WERI-Rb-1 (cell line): ENCODE data around the gene MAL.
"Not testable (repeated sequence)": the region's sequence is repeated elsewhere in the genome, so short reads cannot be mapped to it uniquely, and the experiment has no call there.

Experiments
- DNase-seq: peaks from one replicate; pipeline ENCODE4 v3.0.0-alpha.2; 2020
- H3K27ac ChIP-seq: fragments of 250-450 bp; sonication (Bioruptor Pico); 2 replicates; pipeline ENCODE4 v1.5.1; 2020; ENCODE audit warnings: mild to moderate bottlenecking, moderate library complexity
- H3K27me3 ChIP-seq: fragments of 250-450 bp; sonication (Bioruptor Pico); 2 replicates; pipeline ENCODE4 v1.5.1; 2021; ENCODE audit warnings: mild to moderate bottlenecking, low read depth, moderate library complexity; ENCODE audit not compliant: insufficient read depth, severe bottlenecking
- H3K36me3 ChIP-seq: fragments of 250-450 bp; sonication (Bioruptor Pico); 2 replicates; pipeline ENCODE4 v1.5.1; 2020; ENCODE audit warnings: mild to moderate bottlenecking, moderate library complexity
- H3K4me3 ChIP-seq: 2 replicates; pipeline ENCODE4 v1.5.1; 2011; ENCODE audit warnings: low read depth, mild to moderate bottlenecking, control low read depth, low read length
- H3K9me3 ChIP-seq: fragments of 250-450 bp; sonication (Bioruptor Pico); 2 replicates; pipeline ENCODE4 v1.5.1; 2021; ENCODE audit warnings: mild to moderate bottlenecking, moderate library complexity; ENCODE audit not compliant: severe bottlenecking
- TF ChIP-seq, protein P1 (sequence below): IDR thresholded peaks from 2 replicates; pipeline ENCODE4 v1.5.1; 2011; ENCODE audit warnings: low read depth, mild to moderate bottlenecking, control low read depth, inconsistent platforms, low read length

Gene MAL

GRCh38 chr2:95091885-95092555 is 66.5 kb downstream of the MAL start:
- Histone ChIP-seq H3K27me3 (no peaks in the 10 kb centered on the region), H3K4me3 (no peak overlapping the region), H3K36me3 (peaks cover 41% of the 10 kb centered on the region), H3K9me3 (no peaks in the 10 kb centered on the region), H3K27ac (no peak overlapping the region)
- TF ChIP-seq, protein P1, sequence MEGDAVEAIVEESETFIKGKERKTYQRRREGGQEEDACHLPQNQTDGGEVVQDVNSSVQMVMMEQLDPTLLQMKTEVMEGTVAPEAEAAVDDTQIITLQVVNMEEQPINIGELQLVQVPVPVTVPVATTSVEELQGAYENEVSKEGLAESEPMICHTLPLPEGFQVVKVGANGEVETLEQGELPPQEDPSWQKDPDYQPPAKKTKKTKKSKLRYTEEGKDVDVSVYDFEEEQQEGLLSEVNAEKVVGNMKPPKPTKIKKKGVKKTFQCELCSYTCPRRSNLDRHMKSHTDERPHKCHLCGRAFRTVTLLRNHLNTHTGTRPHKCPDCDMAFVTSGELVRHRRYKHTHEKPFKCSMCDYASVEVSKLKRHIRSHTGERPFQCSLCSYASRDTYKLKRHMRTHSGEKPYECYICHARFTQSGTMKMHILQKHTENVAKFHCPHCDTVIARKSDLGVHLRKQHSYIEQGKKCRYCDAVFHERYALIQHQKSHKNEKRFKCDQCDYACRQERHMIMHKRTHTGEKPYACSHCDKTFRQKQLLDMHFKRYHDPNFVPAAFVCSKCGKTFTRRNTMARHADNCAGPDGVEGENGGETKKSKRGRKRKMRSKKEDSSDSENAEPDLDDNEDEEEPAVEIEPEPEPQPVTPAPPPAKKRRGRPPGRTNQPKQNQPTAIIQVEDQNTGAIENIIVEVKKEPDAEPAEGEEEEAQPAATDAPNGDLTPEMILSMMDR: no peak
- DNase-seq: no peak

DNA sequence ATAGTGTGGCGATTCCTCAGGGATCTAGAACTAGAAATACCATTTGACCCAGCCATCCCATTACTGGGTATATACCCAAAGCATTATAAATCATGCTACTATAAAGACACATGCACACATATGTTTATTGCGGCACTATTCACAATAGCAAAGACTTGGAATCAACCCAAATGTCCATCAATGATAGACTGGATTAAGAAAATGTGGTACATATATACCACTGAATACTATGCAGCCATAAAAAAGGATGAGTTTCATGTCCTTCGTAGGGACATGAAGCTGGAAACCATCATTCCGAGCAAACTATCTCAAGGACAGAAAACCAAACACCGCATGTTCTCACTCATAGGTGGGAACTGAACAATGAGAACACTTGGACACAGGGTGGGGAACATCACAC is 72.8 kb downstream of the MAL start:
- not testable (repeated sequence) for H3K9me3 ChIP-seq, DNase-seq, H3K4me3 ChIP-seq, H3K27me3 ChIP-seq, H3K27ac ChIP-seq
- peaks cover 36% of the 10 kb centered on the region for H3K36me3 ChIP-seq

- no peak overlapping the region for H3K4me3 ChIP-seq
- H3K27ac ChIP-seq: no peak overlapping the region
- H3K9me3 ChIP-seq: peaks cover 2% of the 10 kb centered on the region
- peaks cover 46% of the 10 kb centered on the region for H3K36me3 ChIP-seq
- TF ChIP-seq, protein P1: no peak
- DNase-seq: no peak
- no peaks in the 10 kb centered on the region for H3K27me3 ChIP-seq
Observed at GRCh38 chr2:95099910-95100309, 74.4 kb downstream of the MAL start.
